HG03575 (cell line): ENCODE data around the gene FGFBP3.

Source experiments
- ATAC-seq: cut with Tn5 transposase; IDR thresholded peaks from one replicate; pipeline ENCODE4 v1.9.1; 2021; ENCODE audit not compliant: unreplicated experiment, insufficient number of reproducible peaks, low FRiP score; ENCODE audit errors: extremely low read depth

Gene FGFBP3

DNA sequence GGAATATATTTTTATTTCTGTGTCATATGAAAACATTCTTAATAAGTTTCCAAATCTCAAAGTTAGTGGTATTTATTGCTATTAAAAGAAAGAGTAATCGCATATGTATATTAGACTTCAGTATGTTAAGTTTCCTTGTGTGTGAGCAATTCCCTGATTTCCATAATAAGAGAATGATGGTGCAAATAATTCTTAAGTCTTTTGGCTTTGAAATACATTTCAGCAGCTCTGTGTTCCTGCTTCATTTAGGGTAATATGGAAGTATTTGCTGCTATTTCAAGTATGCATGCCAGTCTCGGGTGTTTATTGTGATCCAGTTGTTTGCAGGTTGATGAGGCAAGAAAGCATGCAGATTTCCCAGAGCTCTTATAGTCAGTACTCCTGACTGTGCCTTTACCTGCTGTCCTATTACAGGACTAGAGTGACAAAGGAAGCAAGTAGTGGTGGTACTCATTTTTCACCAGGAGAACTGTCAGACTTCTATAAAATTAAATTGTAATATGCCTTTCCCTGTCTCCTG is 43.7 kb downstream of the FGFBP3 start:
- no peak for ATAC-seq

- ATAC-seq = no peak
These were observed 44.5 kb downstream of the FGFBP3 start for GRCh38 chr10:91864744-91865143.

DNA sequence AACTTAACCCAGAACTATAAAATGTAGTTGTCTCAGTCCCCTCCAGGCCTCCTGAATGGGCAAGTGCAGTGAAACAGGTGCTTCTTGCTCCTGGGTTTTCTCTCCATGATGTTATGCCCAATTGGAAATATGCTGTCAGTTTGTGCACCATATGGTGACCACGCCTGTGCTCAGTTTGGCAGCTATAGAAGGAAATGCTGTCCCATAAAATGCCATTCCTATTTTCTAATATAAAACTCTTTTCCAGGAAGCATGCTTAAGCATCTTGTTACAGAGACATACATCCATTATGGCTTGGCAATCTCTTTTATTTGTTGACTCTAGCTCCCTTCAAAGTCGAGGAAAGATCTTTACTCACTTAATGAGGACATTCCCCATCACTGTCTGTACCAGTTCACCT is 45.2 kb downstream of the FGFBP3 start:
- no peak for ATAC-seq

- no peak for ATAC-seq
These were observed 48.4 kb downstream of the FGFBP3 start for GRCh38 chr10:91860885-91861284.

DNA sequence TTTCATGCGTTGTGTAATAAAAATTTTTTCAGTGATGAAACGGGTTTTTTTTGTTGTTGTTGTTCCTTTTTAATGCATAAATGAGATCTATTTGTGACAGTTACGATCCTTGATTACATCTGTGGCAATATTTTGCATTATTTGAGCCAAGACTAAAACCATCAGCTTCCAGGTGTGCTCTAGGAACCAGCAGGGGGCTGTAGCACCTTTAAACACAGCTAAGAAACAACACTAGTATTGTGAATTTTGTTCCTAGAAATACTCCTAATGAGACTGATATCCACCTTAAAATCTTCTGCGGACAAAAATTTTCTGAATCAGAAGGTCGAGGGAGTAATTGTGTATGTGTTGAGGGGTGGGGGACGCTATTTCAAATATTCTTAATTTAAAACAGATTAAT is 52.6 kb downstream of the FGFBP3 start:
- ATAC-seq = no peak
